ELF-1 (cell line): ENCODE data around the gene MYL10.
A peak's percentile ranks its signal among the peaks of the same experiment; 100 is the strongest.
"Not testable (repeated sequence)": the region's sequence is repeated elsewhere in the genome, so short reads cannot be mapped to it uniquely, and the experiment has no call there.

Experiments
- DNase-seq: peaks from one replicate; pipeline ENCODE4 v3.0.0-alpha.2; 2016; ENCODE audit warnings: low read depth, low spot score

The MYL10 gene

GRCh38 chr7:101618916-101619315, 10.2 kb downstream of the MYL10 start:
- peak; percentile 42 for DNase-seq

- DNase-seq, result no peak
Measured at GRCh38 chr7:101618207-101618839, 10.8 kb downstream of the MYL10 start.

- no peak for DNase-seq
Measured at GRCh38 chr7:101617451-101618206, 11.5 kb downstream of the MYL10 start.

GRCh38 chr7:101615446-101615845, 13.7 kb downstream of the MYL10 start:
- no peak for DNase-seq

GRCh38 chr7:101614939-101615302, 14.2 kb downstream of the MYL10 start:
- DNase-seq, result peak; percentile 80

GRCh38 chr7:101614098-101614938, 14.8 kb downstream of the MYL10 start:
- DNase-seq, result no peak

- no peak for DNase-seq
Measured at GRCh38 chr7:101612885-101613515, 16.1 kb downstream of the MYL10 start.

DNA sequence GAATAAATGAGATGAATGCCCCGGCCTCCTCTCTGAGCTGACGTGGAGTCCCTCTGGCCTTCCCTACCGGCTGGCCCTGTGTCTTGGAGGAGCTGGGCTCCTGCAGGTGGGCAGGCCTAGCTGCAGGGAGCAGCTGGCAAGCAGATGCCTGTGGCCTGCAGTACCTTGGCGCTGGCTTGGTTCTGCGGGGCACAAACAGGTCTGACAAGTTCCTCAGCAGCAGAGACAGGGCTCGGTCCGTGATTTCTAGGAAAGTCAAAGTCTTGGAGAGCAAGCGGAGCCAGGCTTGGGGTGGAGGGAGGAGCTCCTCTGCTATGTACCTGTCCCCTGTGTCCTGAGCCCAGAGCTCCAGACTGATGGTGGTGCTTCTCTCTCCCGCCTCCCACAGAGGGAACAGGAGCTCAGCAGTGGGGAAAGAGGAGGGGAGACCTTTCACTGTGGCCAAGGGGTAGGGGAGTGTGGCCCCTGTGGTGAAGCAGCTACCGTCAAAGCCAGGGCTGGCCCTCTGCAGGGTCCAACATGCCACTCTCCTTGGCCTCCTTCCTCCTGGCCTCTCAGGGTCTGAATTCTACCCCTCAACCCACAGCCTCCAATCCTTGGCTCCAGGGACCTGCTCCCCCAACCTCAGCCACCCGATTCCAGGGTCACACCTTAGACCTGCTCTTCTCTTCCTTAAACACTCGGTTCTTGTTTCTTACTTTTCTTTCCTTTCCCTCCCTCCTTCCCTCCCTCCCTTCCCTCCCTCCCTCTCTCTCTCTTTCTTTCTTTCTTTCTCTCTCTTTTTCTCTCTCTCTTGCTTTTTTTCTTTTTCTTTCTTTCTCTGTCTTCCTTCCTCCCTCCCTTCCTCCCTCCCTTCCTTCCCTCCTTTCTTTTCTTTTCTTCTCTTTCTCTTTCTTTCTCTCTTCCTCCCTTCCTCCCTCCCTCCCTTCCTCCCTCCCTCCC, 20.1 kb downstream of the MYL10 start:
- DNase-seq, result peak; percentile 71

- no peak for DNase-seq
Measured at GRCh38 chr7:101606498-101606923, 22.6 kb downstream of the MYL10 start.

DNA sequence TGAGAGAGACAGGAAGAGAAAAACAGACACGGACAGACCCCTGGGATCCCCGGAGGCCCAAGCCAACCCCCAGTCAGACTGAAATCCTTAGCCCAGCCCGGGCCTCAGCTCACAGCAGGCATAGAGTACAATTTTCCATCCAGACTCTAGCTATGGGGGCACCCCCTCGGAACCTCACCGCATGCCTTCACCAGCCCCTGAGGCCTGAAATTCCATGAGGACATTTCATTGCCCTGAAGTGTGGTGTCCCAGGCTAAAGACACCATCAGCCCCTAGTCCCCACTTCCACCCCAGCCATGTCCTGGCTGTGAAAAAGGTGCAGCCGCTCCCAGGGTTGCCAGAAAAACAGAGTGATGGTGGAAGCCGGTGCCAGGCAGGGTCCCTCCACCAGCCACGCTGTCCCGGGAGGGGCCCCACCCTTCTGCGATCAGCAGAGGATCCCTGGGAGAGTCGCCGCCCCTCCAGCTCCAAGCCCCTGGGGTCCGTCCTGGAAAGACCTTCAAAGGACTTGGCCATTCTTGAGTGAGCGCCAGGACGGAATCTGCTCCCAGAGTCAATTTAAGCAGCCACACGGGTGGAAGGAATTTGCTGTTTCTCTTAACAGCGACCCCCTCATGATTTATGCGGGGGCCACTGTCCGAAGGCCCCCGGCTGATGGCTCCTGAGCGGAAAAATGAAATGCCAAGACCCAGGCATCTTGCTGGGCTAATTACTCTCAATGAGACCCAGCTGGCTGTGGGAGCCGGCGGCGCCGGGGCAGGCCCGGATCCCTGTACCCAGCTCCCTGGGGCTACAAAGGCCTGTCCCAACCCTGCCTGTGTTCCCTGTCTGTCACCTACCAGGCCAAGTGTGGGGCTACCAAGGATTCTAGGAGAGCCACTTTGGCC, 23.2 kb downstream of the MYL10 start:
- peak; percentile 39 for DNase-seq

DNA sequence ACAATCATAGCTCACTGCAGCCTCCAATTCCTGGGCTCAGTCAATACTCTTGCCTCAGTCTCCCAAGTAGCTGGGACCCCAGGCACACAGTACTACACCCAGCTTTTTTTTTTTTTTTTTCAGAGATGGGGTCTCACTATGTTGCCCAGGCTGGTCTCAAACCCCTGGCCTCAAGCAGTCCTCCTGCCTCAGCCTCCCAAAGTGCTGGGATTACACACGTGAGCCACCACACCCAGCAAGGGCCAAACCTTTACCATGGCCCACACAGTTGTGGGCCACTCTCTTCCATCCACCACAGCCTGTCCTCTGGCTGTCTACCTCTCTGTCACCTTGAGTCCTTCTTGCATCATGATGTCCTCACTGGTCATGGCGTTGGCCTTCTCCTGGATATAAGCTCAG, 24.2 kb downstream of the MYL10 start:
- not testable (repeated sequence) for DNase-seq

DNA sequence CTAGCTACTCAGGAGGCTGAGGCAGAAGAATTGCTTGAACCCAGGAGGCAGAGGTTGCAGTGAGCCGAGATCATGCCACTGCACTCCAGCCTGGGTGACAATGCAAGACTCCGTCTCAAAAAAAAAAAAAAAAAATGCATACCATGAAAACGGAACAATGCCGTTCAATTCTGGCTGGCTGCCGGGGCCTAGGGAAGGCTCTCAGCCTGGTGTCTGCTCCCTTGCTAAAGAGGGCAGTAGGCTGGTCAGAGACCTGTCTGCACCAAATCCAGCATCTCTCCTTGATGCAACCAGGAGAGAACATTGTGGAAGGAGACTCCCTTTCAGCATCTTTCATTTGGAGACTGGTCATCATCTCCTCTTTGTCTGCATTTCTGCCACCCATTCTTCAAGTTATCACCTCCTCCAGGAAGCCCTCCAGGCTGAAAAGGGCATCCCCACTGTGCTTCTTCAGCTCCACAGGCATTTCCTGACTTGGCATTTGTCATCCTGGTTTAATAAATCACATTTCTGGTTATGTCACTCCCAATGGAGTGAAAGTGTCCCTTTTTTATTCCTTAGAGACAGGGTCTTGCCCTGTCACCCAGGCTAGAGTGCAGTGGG, 24.7 kb downstream of the MYL10 start:
- DNase-seq, result no peak

DNA sequence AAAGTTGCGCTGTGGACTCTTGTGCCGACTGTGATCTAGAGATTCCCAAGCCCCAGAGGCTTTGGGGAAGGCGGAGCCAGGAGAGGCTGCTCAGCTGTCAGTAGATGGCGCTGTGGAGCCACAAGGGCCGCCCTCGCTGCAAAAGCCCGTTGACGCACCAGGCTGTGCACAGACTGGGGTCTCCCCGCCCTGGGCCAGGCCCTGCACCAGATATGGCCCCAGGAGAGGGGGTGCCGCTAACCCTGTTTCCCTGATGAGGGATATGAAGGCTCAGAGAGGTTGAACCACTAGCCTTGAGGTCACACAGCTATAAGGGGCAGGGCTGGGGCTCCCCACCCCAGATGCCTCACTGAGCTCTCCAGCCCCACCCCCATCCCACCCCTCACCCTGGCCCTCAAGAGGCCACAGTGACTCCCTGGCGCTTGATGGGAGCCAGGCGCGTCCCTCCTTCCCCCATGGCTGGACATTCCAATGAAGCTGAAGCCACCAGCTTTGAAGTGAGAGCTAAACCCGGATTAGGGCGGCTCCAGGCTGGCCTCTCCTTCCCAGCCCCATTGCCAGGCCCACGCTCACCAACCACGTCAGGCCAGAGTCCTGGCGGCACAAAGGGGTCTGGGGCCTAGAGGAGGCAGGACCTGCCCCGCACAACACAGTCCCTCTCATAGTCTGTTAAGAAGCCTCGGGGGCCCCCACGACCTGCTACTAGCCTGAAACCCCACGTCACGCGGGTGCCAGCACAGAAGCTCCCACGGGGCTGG, 26.4 kb downstream of the MYL10 start:
- DNase-seq, result peak; percentile 96

DNA sequence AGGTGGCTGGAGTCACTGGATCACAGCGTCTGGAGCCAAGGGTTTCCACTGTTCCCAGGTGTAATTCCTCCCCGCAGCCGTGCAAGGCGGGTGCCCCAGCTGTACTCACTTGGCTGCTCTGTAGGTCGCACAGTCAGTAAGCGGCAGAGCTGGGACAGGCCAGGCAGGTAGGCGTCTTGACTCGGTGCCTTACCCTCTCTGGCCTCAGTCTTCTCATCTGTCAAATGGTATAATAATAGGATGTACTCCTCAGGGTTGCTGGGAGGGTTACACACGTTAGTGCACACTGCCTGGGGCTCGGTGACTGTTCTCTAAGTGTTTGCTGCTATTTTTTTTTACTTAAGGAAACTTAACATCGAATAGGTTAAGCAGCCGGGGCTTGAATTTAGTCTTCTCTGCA, 27.0 kb downstream of the MYL10 start:
- no peak for DNase-seq

GRCh38 chr7:101599787-101600186, 29.3 kb downstream of the MYL10 start:
- no peak for DNase-seq

- no peak for DNase-seq
Measured at GRCh38 chr7:101598986-101599771, 29.9 kb downstream of the MYL10 start.

DNA sequence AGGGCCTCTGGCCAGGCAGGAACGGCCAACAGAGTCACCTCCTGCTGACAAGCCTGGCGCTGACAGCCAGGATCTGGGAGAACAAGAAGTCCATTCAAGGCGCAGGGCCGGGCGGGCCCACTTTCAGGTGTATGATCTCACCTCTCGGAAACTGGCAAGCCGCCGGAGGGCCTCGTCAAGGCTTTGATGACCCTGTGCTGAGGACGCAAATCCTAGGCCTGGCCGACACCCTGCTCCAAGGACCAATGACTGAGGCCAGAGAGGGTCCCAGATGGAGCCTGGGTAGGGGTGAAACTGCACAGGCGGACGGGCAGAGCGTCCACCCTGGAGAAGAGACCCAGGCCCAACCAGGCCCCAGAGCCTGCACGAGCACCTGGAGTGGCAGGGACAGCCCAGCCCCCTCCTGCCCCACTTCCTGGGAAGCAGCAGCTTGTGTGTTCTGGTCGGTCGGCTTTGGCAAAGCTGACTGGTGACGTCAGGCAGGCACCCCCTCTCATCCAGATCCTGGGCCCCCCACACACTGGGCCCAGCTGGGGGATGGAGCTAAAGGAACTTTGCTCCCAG, 30.6 kb downstream of the MYL10 start:
- DNase-seq, result no peak

DNA sequence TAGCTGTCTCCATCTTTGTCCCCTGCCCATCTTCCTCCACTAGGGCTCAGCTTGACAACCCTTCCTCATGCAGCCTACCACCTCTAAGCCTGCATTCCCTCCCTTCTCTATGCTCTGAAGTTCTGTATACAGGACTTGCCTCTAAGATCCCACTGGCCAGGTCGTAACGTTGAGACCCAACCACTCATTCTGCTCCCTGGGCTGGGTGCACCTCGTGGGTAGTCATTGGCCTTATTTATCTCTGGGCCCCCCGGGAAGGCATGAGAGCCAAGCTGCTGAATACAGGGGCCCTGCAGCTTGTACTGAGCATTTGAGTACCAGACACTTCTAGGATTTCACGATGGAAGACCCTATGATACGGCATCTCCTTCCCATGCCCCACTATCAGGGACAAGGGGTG, 31.2 kb downstream of the MYL10 start:
- no peak for DNase-seq
